ENCODE data around the gene AKR1B1.

The AKR1B1 gene

GRCh38 chr7:134443396-134444070 lies 15.4 kb downstream of the AKR1B1 start:
- no peak for DNase-seq

- DNase-seq: no peak
Observed at GRCh38 chr7:134442441-134443220, 16.3 kb downstream of the AKR1B1 start.

GRCh38 chr7:134441264-134441663 lies 17.6 kb downstream of the AKR1B1 start:
- no peak for DNase-seq

- no peak for DNase-seq
Observed at GRCh38 chr7:134440476-134440875, 18.4 kb downstream of the AKR1B1 start.

GRCh38 chr7:134440067-134440466 lies 18.8 kb downstream of the AKR1B1 start:
- no peak for DNase-seq

- no peak for DNase-seq
Observed at GRCh38 chr7:134438946-134439345, 20.0 kb downstream of the AKR1B1 start.

- DNase-seq: no peak
Observed at GRCh38 chr7:134435161-134435920, 23.6 kb downstream of the AKR1B1 start.

GRCh38 chr7:134434701-134435100 lies 24.2 kb downstream of the AKR1B1 start:
- DNase-seq: no peak

- DNase-seq: no peak
Observed at GRCh38 chr7:134433430-134433829, 25.5 kb downstream of the AKR1B1 start.

- peak; percentile 36 to 50 for DNase-seq
Observed at GRCh38 chr7:134432296-134433152, 26.4 kb downstream of the AKR1B1 start.

GRCh38 chr7:134431815-134432214 lies 27.1 kb downstream of the AKR1B1 start:
- no peak for DNase-seq

GRCh38 chr7:134429481-134429880 lies 29.4 kb downstream of the AKR1B1 start:
- no peak for DNase-seq

GRCh38 chr7:134428942-134429341 lies 30.0 kb downstream of the AKR1B1 start:
- DNase-seq: no peak

- DNase-seq: no peak
Observed at GRCh38 chr7:134427896-134428295, 31.0 kb downstream of the AKR1B1 start.

- DNase-seq: no peak
Observed at GRCh38 chr7:134425777-134426176, 33.1 kb downstream of the AKR1B1 start.

GRCh38 chr7:134422638-134423037 lies 36.3 kb downstream of the AKR1B1 start:
- no peak for DNase-seq

- DNase-seq: no peak
Observed at GRCh38 chr7:134422008-134422407, 36.9 kb downstream of the AKR1B1 start.

- peak in 1 of 2 experiments; percentile 22 for DNase-seq
Observed at GRCh38 chr7:134420424-134421125, 38.3 kb downstream of the AKR1B1 start.

GRCh38 chr7:134419875-134420274 lies 39.0 kb downstream of the AKR1B1 start:
- no peak for DNase-seq

- no peak for DNase-seq
Observed at GRCh38 chr7:134419085-134419484, 39.8 kb downstream of the AKR1B1 start.

GRCh38 chr7:134415700-134416099 lies 43.2 kb downstream of the AKR1B1 start:
- DNase-seq: no peak

- DNase-seq: no peak
Observed at GRCh38 chr7:134414109-134414508, 44.8 kb downstream of the AKR1B1 start.
